NCI-H69 (cell line): Measurements from ENCODE around the gene KIF3A.
"Not testable (repeated sequence)": the region's sequence is repeated elsewhere in the genome, so short reads cannot be mapped to it uniquely, and the experiment has no call there.

Experiments used
- DNase-seq: peaks from one replicate; lab custom pipeline; 2025; lab: John Stamatoyannopoulos, UW

Gene KIF3A

GRCh38 chr5:132718544-132719312, 18.6 kb downstream of the KIF3A start:
- no peak for DNase-seq

GRCh38 chr5:132714456-132715307, 22.7 kb downstream of the KIF3A start:
- no peak for DNase-seq

GRCh38 chr5:132708645-132709044, 28.7 kb downstream of the KIF3A start:
- no peak for DNase-seq

GRCh38 chr5:132704875-132705274, 32.5 kb downstream of the KIF3A start:
- no peak for DNase-seq

GRCh38 chr5:132695956-132696355, 41.4 kb downstream of the KIF3A start:
- no peak for DNase-seq

- DNase-seq: no peak
Observed at GRCh38 chr5:132692632-132692967, 44.7 kb downstream of the KIF3A start.

GRCh38 chr5:132691755-132692631, 45.4 kb downstream of the KIF3A start:
- DNase-seq: not testable (repeated sequence)

GRCh38 chr5:132690156-132690555, 47.2 kb downstream of the KIF3A start:
- no peak for DNase-seq

- DNase-seq: no peak
Observed at GRCh38 chr5:132689513-132689912, 47.8 kb downstream of the KIF3A start.

- DNase-seq: no peak
Observed at GRCh38 chr5:132688536-132689339, 48.6 kb downstream of the KIF3A start.

- no peak for DNase-seq
Observed at GRCh38 chr5:132687995-132688394, 49.4 kb downstream of the KIF3A start.

- no peak for DNase-seq
Observed at GRCh38 chr5:132686193-132686592, 51.2 kb downstream of the KIF3A start.

GRCh38 chr5:132684922-132685720, 52.2 kb downstream of the KIF3A start:
- no peak for DNase-seq

- DNase-seq: no peak
Observed at GRCh38 chr5:132684491-132684890, 52.9 kb downstream of the KIF3A start.

- no peak for DNase-seq
Observed at GRCh38 chr5:132681983-132682382, 55.4 kb downstream of the KIF3A start.

- DNase-seq: no peak
Observed at GRCh38 chr5:132681476-132681831, 55.9 kb downstream of the KIF3A start.

- DNase-seq: no peak
Observed at GRCh38 chr5:132680780-132681475, 56.4 kb downstream of the KIF3A start.

GRCh38 chr5:132679717-132680380, 57.5 kb downstream of the KIF3A start:
- DNase-seq: no peak

GRCh38 chr5:132679166-132679565, 58.2 kb downstream of the KIF3A start:
- DNase-seq: no peak

- DNase-seq: no peak
Observed at GRCh38 chr5:132678735-132679134, 58.6 kb downstream of the KIF3A start.
